ENCODE results near the gene NFATC2. TPM values are rescaled to one million over a fixed set of nuclear protein-coding genes. Genes with fewer than 3 reads are reported as not detected.
"Not testable (repeated sequence)": the region's sequence is repeated elsewhere in the genome, so short reads cannot be mapped to it uniquely, and the experiment has no call there.

Gene NFATC2
- total RNA-seq, 2 donors from 2014 or later: 5.8 to 7.3 TPM

- Histone ChIP-seq H3K36me3 (no peaks in the 10 kb centered on the region), H3K27ac (no peak overlapping the region), H3K27me3 (no peaks in the 10 kb centered on the region), H3K4me1 (no peaks in the 10 kb centered on the region), H3K9me3 (no peaks in the 10 kb centered on the region), H3K4me3 (no peak overlapping the region), H3K9ac (ENCODE audit: low read depth in 2 of 2, low read length in 2 of 2) (no peak overlapping the region)
- TF ChIP-seq CTCF (IDR thresholded peaks at IDR 0.05): no peak
- intact Hi-C loops (cut with DNase I): no loop called here
- no peak for DNase-seq
Observed at GRCh38 chr20:51481341-51481914, 61.1 kb downstream of the NFATC2 start.

- no peak for DNase-seq
- Histone ChIP-seq H3K27ac (no peak overlapping the region), H3K4me1 (no peaks in the 10 kb centered on the region), H3K9ac (ENCODE audit: low read depth in 2 of 2, low read length in 2 of 2) (peak overlapping the region in 1 of 2 donors; percentile 4), H3K9me3 (no peaks in the 10 kb centered on the region), H3K4me3 (no peak overlapping the region), H3K36me3 (no peaks in the 10 kb centered on the region), H3K27me3 (no peaks in the 10 kb centered on the region)
- intact Hi-C loops (cut with DNase I): no loop called here
- no peak for TF ChIP-seq CTCF (IDR thresholded peaks at IDR 0.05)
Observed at GRCh38 chr20:51480507-51481270, 61.8 kb downstream of the NFATC2 start.

- H3K27ac ChIP-seq; H3K27me3 ChIP-seq; DNase-seq; H3K9ac ChIP-seq (ENCODE audit: low read depth in 2 of 2, low read length in 2 of 2); H3K36me3 ChIP-seq; intact Hi-C loops (cut with DNase I); H3K4me3 ChIP-seq; H3K9me3 ChIP-seq; H3K4me1 ChIP-seq: not testable (repeated sequence)
Observed at GRCh38 chr20:51476106-51476505, 66.4 kb downstream of the NFATC2 start.

- DNase-seq: no peak
- intact Hi-C loops (cut with DNase I): no loop called here
Observed at GRCh38 chr20:51473771-51474170, 68.7 kb downstream of the NFATC2 start.

GRCh38 chr20:51473256-51473655 lies 69.3 kb downstream of the NFATC2 start:
- H3K27ac ChIP-seq: no peak overlapping the region
- H3K9me3 ChIP-seq: no peaks in the 10 kb centered on the region
- no peaks in the 10 kb centered on the region for H3K27me3 ChIP-seq
- intact Hi-C loops (cut with DNase I): no loop called here
- no peak for TF ChIP-seq CTCF (IDR thresholded peaks at IDR 0.05)
- no peak overlapping the region for H3K9ac ChIP-seq (ENCODE audit: low read depth in 2 of 2, low read length in 2 of 2)
- no peak for DNase-seq
- H3K4me1 ChIP-seq: no peaks in the 10 kb centered on the region
- no peaks in the 10 kb centered on the region for H3K36me3 ChIP-seq
- H3K4me3 ChIP-seq: no peak overlapping the region

More at GRCh38 chr20:51473771-51474170, 68.7 kb downstream of the NFATC2 start:
- no peak for TF ChIP-seq CTCF (IDR thresholded peaks at IDR 0.05)
- no peak overlapping the region for H3K9ac ChIP-seq (ENCODE audit: low read depth in 2 of 2, low read length in 2 of 2)
- H3K27me3 ChIP-seq: no peaks in the 10 kb centered on the region
- H3K27ac ChIP-seq: no peak overlapping the region
- no peak overlapping the region for H3K4me3 ChIP-seq
- H3K4me1 ChIP-seq: no peaks in the 10 kb centered on the region
- no peaks in the 10 kb centered on the region for H3K36me3 ChIP-seq
- H3K9me3 ChIP-seq: no peaks in the 10 kb centered on the region

GRCh38 chr20:51470907-51471411 lies 71.6 kb downstream of the NFATC2 start:
- no peaks in the 10 kb centered on the region for H3K4me1 ChIP-seq
- no peaks in the 10 kb centered on the region for H3K36me3 ChIP-seq
- no peak overlapping the region for H3K27ac ChIP-seq
- no peaks in the 10 kb centered on the region for H3K9me3 ChIP-seq
- H3K9ac ChIP-seq (ENCODE audit: low read depth in 2 of 2, low read length in 2 of 2): no peak overlapping the region
- intact Hi-C loops (cut with DNase I): no loop called here
- TF ChIP-seq CTCF (IDR thresholded peaks at IDR 0.05): no peak
- H3K4me3 ChIP-seq: no peak overlapping the region
- no peak for DNase-seq
- no peaks in the 10 kb centered on the region for H3K27me3 ChIP-seq
